ENCODE measurements around the gene OR6C68.

DNA sequence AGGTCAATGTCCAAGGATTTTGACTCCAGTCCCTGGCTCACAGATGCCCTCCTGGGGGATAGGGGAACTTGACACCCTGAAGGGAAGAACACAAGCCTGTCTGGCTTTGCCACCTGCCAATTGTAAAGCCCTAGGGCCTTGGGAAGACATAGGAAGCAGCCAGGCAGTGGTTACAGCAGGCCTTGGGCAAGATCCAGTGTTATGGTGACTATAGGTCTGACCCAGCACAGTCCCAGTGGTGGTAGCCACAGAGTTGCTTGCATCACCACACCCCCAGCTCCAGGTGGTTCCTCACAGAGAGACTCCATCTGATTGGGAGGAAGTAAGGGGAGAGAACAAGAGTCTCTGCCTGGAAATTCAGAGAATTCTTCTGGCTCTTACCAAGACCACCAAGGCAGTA is 24.2 kb downstream of the OR6C68 start:
- TF ChIP-seq, protein P1, sequence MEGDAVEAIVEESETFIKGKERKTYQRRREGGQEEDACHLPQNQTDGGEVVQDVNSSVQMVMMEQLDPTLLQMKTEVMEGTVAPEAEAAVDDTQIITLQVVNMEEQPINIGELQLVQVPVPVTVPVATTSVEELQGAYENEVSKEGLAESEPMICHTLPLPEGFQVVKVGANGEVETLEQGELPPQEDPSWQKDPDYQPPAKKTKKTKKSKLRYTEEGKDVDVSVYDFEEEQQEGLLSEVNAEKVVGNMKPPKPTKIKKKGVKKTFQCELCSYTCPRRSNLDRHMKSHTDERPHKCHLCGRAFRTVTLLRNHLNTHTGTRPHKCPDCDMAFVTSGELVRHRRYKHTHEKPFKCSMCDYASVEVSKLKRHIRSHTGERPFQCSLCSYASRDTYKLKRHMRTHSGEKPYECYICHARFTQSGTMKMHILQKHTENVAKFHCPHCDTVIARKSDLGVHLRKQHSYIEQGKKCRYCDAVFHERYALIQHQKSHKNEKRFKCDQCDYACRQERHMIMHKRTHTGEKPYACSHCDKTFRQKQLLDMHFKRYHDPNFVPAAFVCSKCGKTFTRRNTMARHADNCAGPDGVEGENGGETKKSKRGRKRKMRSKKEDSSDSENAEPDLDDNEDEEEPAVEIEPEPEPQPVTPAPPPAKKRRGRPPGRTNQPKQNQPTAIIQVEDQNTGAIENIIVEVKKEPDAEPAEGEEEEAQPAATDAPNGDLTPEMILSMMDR (tag by site-specific recombination; IDR thresholded peaks at IDR 0.05) = no peak
- TF ChIP-seq ZNF514 (tag by site-specific recombination; IDR thresholded peaks at IDR 0.05) = no peak
- TF ChIP-seq ZNF571 (tag by site-specific recombination; IDR thresholded peaks at IDR 0.05) = no peak
- no peak for TF ChIP-seq ZNF10 (tag by site-specific recombination; IDR thresholded peaks at IDR 0.05)
- TF ChIP-seq GLIS2 (tag by site-specific recombination; IDR thresholded peaks at IDR 0.05) = no peak
- no peak for TF ChIP-seq GFI1B (tag by site-specific recombination; IDR thresholded peaks at IDR 0.05)
- no peak for TF ChIP-seq ZNF785 (tag by site-specific recombination; IDR thresholded peaks at IDR 0.05)
- no peak for TF ChIP-seq ZBTB48 (tag by site-specific recombination; IDR thresholded peaks at IDR 0.05)
- TF ChIP-seq, protein P2, sequence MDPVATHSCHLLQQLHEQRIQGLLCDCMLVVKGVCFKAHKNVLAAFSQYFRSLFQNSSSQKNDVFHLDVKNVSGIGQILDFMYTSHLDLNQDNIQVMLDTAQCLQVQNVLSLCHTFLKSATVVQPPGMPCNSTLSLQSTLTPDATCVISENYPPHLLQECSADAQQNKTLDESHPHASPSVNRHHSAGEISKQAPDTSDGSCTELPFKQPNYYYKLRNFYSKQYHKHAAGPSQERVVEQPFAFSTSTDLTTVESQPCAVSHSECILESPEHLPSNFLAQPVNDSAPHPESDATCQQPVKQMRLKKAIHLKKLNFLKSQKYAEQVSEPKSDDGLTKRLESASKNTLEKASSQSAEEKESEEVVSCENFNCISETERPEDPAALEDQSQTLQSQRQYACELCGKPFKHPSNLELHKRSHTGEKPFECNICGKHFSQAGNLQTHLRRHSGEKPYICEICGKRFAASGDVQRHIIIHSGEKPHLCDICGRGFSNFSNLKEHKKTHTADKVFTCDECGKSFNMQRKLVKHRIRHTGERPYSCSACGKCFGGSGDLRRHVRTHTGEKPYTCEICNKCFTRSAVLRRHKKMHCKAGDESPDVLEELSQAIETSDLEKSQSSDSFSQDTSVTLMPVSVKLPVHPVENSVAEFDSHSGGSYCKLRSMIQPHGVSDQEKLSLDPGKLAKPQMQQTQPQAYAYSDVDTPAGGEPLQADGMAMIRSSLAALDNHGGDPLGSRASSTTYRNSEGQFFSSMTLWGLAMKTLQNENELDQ (tag by site-specific recombination; IDR thresholded peaks at IDR 0.05; ENCODE audit: low read depth) = no peak
- TF ChIP-seq ZNF624 (tag by site-specific recombination; IDR thresholded peaks at IDR 0.05) = no peak
